ENCODE measurements around the gene FAM13A. TPM values are rescaled to one million over a fixed set of nuclear protein-coding genes. Genes with fewer than 3 reads are reported as not detected.

Gene FAM13A
- total and polyA plus RNA-seq, 2 donors (not counting 1 experiment from before 2014, with no cell fraction given): 0.51 to 2.1 TPM

GRCh38 chr4:88828842-88829571 is 228.0 kb downstream of the FAM13A start:
- Histone ChIP-seq H3K4me1 (ENCODE audit: control insufficient read depth in 2 of 2, insufficient read depth in 2 of 2, low read length in 2 of 2) (no peaks in the 10 kb centered on the region), H3K9ac (ENCODE audit: low read length) (no peak overlapping the region), H2AFZ (ENCODE audit: insufficient read depth, low read depth, low read length, poor library complexity, severe bottlenecking) (no peak overlapping the region), H4K20me1 (ENCODE audit: control insufficient read depth, insufficient read depth, low read length, poor library complexity, severe bottlenecking) (no peaks in the 10 kb centered on the region), H3K79me2 (ENCODE audit: control insufficient read depth, insufficient read depth, low read length) (no peaks in the 10 kb centered on the region), H3K27me3 (replicated peaks in 1 of 4; ENCODE audit: control extremely low read depth in 1 of 4, control insufficient read depth in 3 of 4, insufficient read depth in 4 of 4, low read length in 3 of 4) (peaks cover 0 to 2% (median 0%) of the 10 kb centered on the region in 4 experiments), H3K4me3 (ENCODE audit: control extremely low read depth in 1 of 5, extremely low read depth in 1 of 5, insufficient read depth in 1 of 5, low read depth in 2 of 5, low read length in 4 of 5) (no peak overlapping the region), H3K27ac (ENCODE audit: low read length in 2 of 2) (no peak overlapping the region), H3K36me3 (replicated peaks in 1 of 2; ENCODE audit: control extremely low read depth in 1 of 2, control insufficient read depth in 1 of 2, extremely low read depth in 1 of 2, insufficient read depth in 2 of 2, low read length in 1 of 2) (no peaks in the 10 kb centered on the region), H3K4me2 (replicated peaks; ENCODE audit: low read depth, low read length, poor library complexity, severe bottlenecking) (no peak overlapping the region), H3K9me3 (ENCODE audit: control extremely low read depth in 1 of 3, control insufficient read depth in 2 of 3, insufficient read depth in 1 of 3, low read length in 2 of 3) (no peaks in the 10 kb centered on the region)
- H3K27me3 Mint-ChIP-seq: peaks cover 5% of the 10 kb centered on the region
- H3K4me1 Mint-ChIP-seq: no peaks in the 10 kb centered on the region
- DNase-seq: no peak
- TF ChIP-seq CTCF (IDR thresholded peaks at IDR 0.05) (no peak), EZH2 (IDR thresholded peaks at IDR 0.05; ENCODE audit: borderline replicate concordance, insufficient read depth, low read depth, low read length, poor library complexity, severe bottlenecking) (no peak)
- POLR2A ChIA-PET: no interaction called here
- WGBS (ENCODE audit: insufficient coverage): no CpG with 5 or more reads among the region's 1 CpG
- no peak overlapping the region for H3K4me3 Mint-ChIP-seq
- no peak overlapping the region for H3K27ac Mint-ChIP-seq
- no peak for ATAC-seq (ENCODE audit: low read depth)
- CTCF ChIA-PET: no interaction called here
- intact Hi-C loops (cut with micrococcal nuclease): no loop called here
- H3K9me3 Mint-ChIP-seq (ENCODE audit: insufficient read depth): no peaks in the 10 kb centered on the region

- POLR2A ChIA-PET: no interaction called here
- H3K4me3 Mint-ChIP-seq: no peak overlapping the region
- Histone ChIP-seq H3K79me2 (ENCODE audit: control insufficient read depth, insufficient read depth, low read length) (no peaks in the 10 kb centered on the region), H3K9ac (ENCODE audit: low read length) (no peak overlapping the region), H3K4me1 (ENCODE audit: control insufficient read depth in 2 of 2, insufficient read depth in 2 of 2, low read length in 2 of 2) (peaks cover 4 to 7% of the 10 kb centered on the region in 2 donors), H3K4me3 (ENCODE audit: control extremely low read depth in 1 of 5, extremely low read depth in 1 of 5, insufficient read depth in 1 of 5, low read depth in 2 of 5, low read length in 4 of 5) (no peak overlapping the region), H3K36me3 (replicated peaks in 1 of 2; ENCODE audit: control extremely low read depth in 1 of 2, control insufficient read depth in 1 of 2, extremely low read depth in 1 of 2, insufficient read depth in 2 of 2, low read length in 1 of 2) (no peaks in the 10 kb centered on the region), H2AFZ (ENCODE audit: insufficient read depth, low read depth, low read length, poor library complexity, severe bottlenecking) (no peak overlapping the region), H3K9me3 (ENCODE audit: control extremely low read depth in 1 of 3, control insufficient read depth in 2 of 3, insufficient read depth in 1 of 3, low read length in 2 of 3) (no peaks in the 10 kb centered on the region), H3K4me2 (replicated peaks; ENCODE audit: low read depth, low read length, poor library complexity, severe bottlenecking) (no peak overlapping the region), H4K20me1 (ENCODE audit: control insufficient read depth, insufficient read depth, low read length, poor library complexity, severe bottlenecking) (no peaks in the 10 kb centered on the region), H3K27ac (ENCODE audit: low read length in 2 of 2) (no peak overlapping the region), H3K27me3 (replicated peaks in 1 of 4; ENCODE audit: control extremely low read depth in 1 of 4, control insufficient read depth in 3 of 4, insufficient read depth in 4 of 4, low read length in 3 of 4) (peaks cover 0 to 2% (median 0%) of the 10 kb centered on the region in 4 experiments)
- no peak overlapping the region for H3K27ac Mint-ChIP-seq
- DNase-seq (no peak), ATAC-seq (ENCODE audit: low read depth) (no peak)
- peaks cover 5% of the 10 kb centered on the region for H3K27me3 Mint-ChIP-seq
- CTCF ChIA-PET: no interaction called here
- H3K9me3 Mint-ChIP-seq (ENCODE audit: insufficient read depth): no peaks in the 10 kb centered on the region
- H3K4me1 Mint-ChIP-seq: peaks cover 13% of the 10 kb centered on the region
- TF ChIP-seq CTCF (IDR thresholded peaks at IDR 0.05) (no peak), EZH2 (IDR thresholded peaks at IDR 0.05; ENCODE audit: borderline replicate concordance, insufficient read depth, low read depth, low read length, poor library complexity, severe bottlenecking) (no peak)
- 100% methylated on average over 2 of the region's 2 CpGs for WGBS (ENCODE audit: insufficient coverage)
- intact Hi-C loops (cut with micrococcal nuclease): no loop called here
Observed at GRCh38 chr4:88827442-88827841, 229.5 kb downstream of the FAM13A start.
